Stimulated activated CD4-positive, alpha-beta T cell treated with anti-CD3 and anti-CD28 coated beads, Interleukin-15, amount 100 ng/mL, for 1 hour (primary cell): ENCODE data around the gene ROBO3.

Experiments used
- DNase-seq, 2 donors: peaks; one replicate each; pipeline ENCODE4 v3.0.0-alpha.2; 2020; ENCODE audit warnings: low read depth in 1 of 2, low spot score in 1 of 2

Gene ROBO3

GRCh38 chr11:124875401-124875800 is 10.2 kb downstream of the ROBO3 start:
- no peak for DNase-seq

GRCh38 chr11:124875943-124876817 is 10.9 kb downstream of the ROBO3 start:
- DNase-seq = peak; percentile 54 to 70

GRCh38 chr11:124876818-124877630 is 11.8 kb downstream of the ROBO3 start:
- no peak for DNase-seq

GRCh38 chr11:124877631-124877909 is 12.3 kb downstream of the ROBO3 start:
- no peak for DNase-seq

GRCh38 chr11:124877910-124878758 is 12.9 kb downstream of the ROBO3 start:
- no peak for DNase-seq

- no peak for DNase-seq
Observed at GRCh38 chr11:124878759-124879492, 13.7 kb downstream of the ROBO3 start.

- no peak for DNase-seq
Observed at GRCh38 chr11:124879493-124880289, 14.5 kb downstream of the ROBO3 start.

- no peak for DNase-seq
Observed at GRCh38 chr11:124880290-124880611, 15.0 kb downstream of the ROBO3 start.

GRCh38 chr11:124880958-124881357 is 15.7 kb downstream of the ROBO3 start:
- no peak for DNase-seq

- no peak for DNase-seq
Observed at GRCh38 chr11:124882339-124883071, 17.3 kb downstream of the ROBO3 start.

- DNase-seq = no peak
Observed at GRCh38 chr11:124884340-124884739, 19.1 kb downstream of the ROBO3 start.

GRCh38 chr11:124884869-124885479 is 19.7 kb downstream of the ROBO3 start:
- no peak for DNase-seq

GRCh38 chr11:124886476-124886875 is 21.2 kb downstream of the ROBO3 start:
- DNase-seq = no peak

- no peak for DNase-seq
Observed at GRCh38 chr11:124886978-124887666, 21.9 kb downstream of the ROBO3 start.

- DNase-seq = no peak
Observed at GRCh38 chr11:124887667-124888013, 22.4 kb downstream of the ROBO3 start.

GRCh38 chr11:124889191-124890091 is 24.2 kb downstream of the ROBO3 start:
- no peak for DNase-seq

GRCh38 chr11:124890151-124890550 is 24.9 kb downstream of the ROBO3 start:
- DNase-seq = no peak
